Activated naive CD8-positive, alpha-beta T cell treated with anti-CD3 and anti-CD28 coated beads for 36 hours (primary cell): Measurements from ENCODE around the gene ALG14. TPM values are rescaled to one million over a fixed set of nuclear protein-coding genes. Genes with fewer than 3 reads are reported as not detected.
A peak's percentile ranks its signal among the peaks of the same experiment; 100 is the strongest.

Source experiments
- DNase-seq: peaks from one replicate; pipeline ENCODE4 v3.0.0; 2021
- H3K27ac Mint-ChIP-seq: one replicate; pipeline ENCODE4 v1.8.0; 2022; ENCODE audit warnings: mild to moderate bottlenecking, moderate library complexity, mixed read lengths
- H3K27me3 Mint-ChIP-seq: one replicate; pipeline ENCODE4 v1.8.0; 2022; ENCODE audit warnings: mild to moderate bottlenecking, mixed read lengths
- H3K36me3 Mint-ChIP-seq: one replicate; pipeline ENCODE4 v1.8.0; 2021; ENCODE audit warnings: mild to moderate bottlenecking, mixed read lengths
- H3K4me1 Mint-ChIP-seq: one replicate; pipeline ENCODE4 v1.8.0; 2021; ENCODE audit warnings: mixed read lengths
- H3K4me3 Mint-ChIP-seq: one replicate; pipeline ENCODE4 v1.8.0; 2022; ENCODE audit warnings: mild to moderate bottlenecking, moderate library complexity, mixed read lengths
- H3K9me3 Mint-ChIP-seq: one replicate; pipeline ENCODE4 v1.8.0; 2022; ENCODE audit warnings: mixed read lengths
- total RNA-seq, 2 experiments: library from RNA; stranded (reverse); gene quantifications; one replicate each; pipeline ENCODE4 v1.2.3, GENCODE V29; 2021

ALG14 gene
- total RNA-seq, 2 experiments from 2014 or later: 4.1 to 4.8 TPM

DNA sequence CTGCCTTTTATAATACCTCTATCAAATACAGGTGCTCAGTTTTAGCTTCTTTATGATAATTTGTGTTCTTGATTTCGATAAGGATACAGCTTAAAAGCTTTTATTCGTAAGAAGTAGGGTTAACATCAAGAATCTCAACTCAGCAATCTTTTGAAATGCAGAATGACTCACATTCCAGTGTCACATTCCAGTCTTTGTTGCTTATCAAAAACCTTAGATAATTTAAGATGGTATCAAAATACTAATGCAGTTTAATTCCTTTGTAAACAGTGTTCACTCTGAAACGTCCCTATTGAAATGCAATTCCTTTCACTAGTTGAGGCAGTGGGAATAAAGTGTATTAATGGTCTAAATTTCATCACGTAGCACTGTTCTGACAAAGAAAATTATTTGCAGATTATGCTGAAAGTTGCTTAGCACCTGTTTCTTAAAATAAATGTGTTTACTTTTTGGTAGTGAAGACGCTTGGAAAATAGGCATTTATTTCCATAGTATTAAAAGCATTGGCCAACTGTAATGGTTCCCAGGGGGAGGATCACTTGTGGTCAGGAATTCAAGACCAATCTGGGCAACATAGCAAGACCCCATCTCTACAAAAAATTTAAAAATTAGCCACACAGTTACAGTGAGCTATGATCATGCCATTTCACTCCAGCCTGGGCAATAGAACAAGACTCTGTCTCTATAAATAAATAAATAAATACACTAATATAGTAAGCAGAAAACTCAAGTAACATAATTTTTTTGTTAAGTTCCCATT lies 135.7 kb downstream of the ALG14 start:
- H3K4me3 Mint-ChIP-seq: no peak overlapping the region
- no peaks in the 10 kb centered on the region for H3K36me3 Mint-ChIP-seq
- no peak for DNase-seq
- H3K9me3 Mint-ChIP-seq: no peaks in the 10 kb centered on the region
- H3K4me1 Mint-ChIP-seq: no peaks in the 10 kb centered on the region
- no peaks in the 10 kb centered on the region for H3K27me3 Mint-ChIP-seq
- no peak overlapping the region for H3K27ac Mint-ChIP-seq

- no peak for DNase-seq
- Mint-ChIP-seq H3K27me3 (no peaks in the 10 kb centered on the region), H3K27ac (no peak overlapping the region), H3K36me3 (no peaks in the 10 kb centered on the region), H3K9me3 (no peaks in the 10 kb centered on the region), H3K4me1 (no peaks in the 10 kb centered on the region), H3K4me3 (no peak overlapping the region)
Measured at GRCh38 chr1:94935476-94935875, 137.3 kb downstream of the ALG14 start.

- H3K4me1 Mint-ChIP-seq: peaks cover 1% of the 10 kb centered on the region
- no peaks in the 10 kb centered on the region for H3K36me3 Mint-ChIP-seq
- DNase-seq: no peak
- no peaks in the 10 kb centered on the region for H3K9me3 Mint-ChIP-seq
- no peaks in the 10 kb centered on the region for H3K27me3 Mint-ChIP-seq
- no peak overlapping the region for H3K4me3 Mint-ChIP-seq
- no peak overlapping the region for H3K27ac Mint-ChIP-seq
Measured at GRCh38 chr1:94935034-94935433, 137.7 kb downstream of the ALG14 start.

DNA sequence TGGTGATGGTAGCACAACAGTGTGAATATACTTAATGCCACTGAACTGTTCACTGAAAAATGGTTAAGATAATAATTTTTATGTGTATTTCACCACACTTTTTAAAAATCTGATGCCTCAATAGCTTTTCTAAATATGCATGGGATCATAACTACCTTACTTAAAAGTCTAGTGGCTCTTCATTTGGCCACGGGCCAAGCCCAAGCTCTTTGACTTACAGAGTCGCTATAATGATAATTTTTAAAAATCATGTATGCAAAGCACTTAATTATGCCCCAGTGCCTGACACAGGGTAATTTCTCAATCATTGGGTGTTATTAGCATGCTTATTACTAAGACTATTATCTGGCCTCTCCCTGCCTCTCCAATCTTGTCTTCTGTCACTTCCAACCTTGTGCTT lies 138.2 kb downstream of the ALG14 start:
- Mint-ChIP-seq H3K4me3 (no peak overlapping the region), H3K4me1 (peaks cover 2% of the 10 kb centered on the region), H3K27me3 (no peaks in the 10 kb centered on the region), H3K36me3 (no peaks in the 10 kb centered on the region), H3K9me3 (no peaks in the 10 kb centered on the region), H3K27ac (no peak overlapping the region)
- DNase-seq: no peak

GRCh38 chr1:94931254-94931841 lies 141.4 kb downstream of the ALG14 start:
- no peak for DNase-seq
- Mint-ChIP-seq H3K27ac (no peak overlapping the region), H3K4me3 (no peak overlapping the region)

DNA sequence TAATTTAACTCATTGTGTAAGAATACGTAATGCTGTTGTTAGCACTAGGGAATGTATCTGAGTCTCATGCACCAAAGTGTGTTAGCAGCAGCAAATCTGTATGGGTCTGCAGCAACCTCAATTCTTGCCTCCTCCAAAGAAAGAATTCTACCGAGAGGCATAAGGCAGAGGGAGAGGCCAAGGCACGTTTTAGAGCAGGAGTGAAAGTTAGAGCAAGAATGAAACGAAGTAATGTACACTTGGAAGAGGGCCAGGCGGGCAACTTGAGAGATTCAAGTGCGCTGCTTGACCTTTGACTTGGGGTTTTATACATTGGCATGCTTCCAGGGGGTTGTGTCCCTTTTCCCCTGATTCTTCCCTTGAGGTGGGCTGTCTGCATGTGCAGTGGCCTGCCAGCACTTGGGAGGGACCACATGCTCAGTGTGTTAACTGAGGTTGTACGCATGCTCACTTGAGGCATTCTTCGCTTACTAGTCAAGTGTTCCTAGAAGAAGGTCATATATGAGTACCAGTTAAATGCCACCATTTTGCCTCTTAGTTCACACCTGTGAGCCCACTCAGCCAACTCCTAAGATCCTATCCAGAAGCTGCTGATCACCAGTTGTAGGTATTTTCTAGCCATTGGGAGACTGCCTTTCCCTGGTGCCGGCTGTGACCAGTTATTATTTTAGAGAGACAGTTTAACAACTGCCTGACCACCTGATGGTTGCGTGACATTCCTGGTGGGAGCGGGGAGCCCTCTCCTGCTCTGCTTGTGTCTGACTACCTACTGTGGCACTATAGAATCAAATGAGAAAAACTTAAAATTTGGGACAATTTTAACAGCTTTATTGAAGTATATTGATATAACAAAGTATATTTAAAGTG lies 143.2 kb downstream of the ALG14 start:
- Mint-ChIP-seq H3K27ac (no peak overlapping the region), H3K36me3 (no peaks in the 10 kb centered on the region), H3K4me1 (peaks cover 21% of the 10 kb centered on the region), H3K4me3 (no peak overlapping the region), H3K27me3 (peaks cover 14% of the 10 kb centered on the region), H3K9me3 (no peaks in the 10 kb centered on the region)
- DNase-seq: no peak

More at GRCh38 chr1:94931254-94931841, 141.4 kb downstream of the ALG14 start:
- Mint-ChIP-seq H3K27me3 (peaks cover 7% of the 10 kb centered on the region), H3K36me3 (no peaks in the 10 kb centered on the region), H3K9me3 (no peaks in the 10 kb centered on the region), H3K4me1 (peaks cover 10% of the 10 kb centered on the region)

DNA sequence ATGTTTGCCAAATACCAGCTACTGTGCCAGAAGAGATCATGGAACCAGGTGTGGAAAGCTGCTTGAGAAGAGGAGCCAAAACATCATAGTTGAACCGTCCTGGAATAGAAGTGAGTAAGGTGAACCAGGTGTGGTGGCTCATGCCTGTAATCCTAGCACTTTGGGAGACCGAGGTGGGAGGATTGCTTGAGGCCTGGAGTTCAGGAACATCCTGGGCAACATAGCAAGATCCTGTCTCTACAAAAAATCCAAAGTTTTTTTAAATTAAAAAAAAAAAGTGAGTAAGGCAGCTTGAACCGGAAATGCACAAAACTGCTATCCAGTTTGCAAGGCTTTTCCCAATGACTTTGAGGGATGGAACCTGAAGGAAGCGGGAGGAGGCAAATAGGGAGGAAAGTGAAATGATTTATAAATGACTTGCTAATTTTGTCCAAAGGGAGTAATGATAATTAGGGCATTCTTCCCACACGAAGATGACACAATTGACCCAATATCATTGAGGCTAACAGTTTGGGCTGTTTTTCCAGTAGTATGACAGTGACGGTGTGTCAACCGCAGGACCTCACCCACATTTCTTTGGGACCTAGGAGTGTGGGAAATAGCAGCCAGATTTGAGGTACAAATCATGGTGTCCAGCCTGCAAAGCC lies 144.3 kb downstream of the ALG14 start:
- peaks cover 26% of the 10 kb centered on the region for H3K4me1 Mint-ChIP-seq
- no peak overlapping the region for H3K4me3 Mint-ChIP-seq
- no peak for DNase-seq
- H3K36me3 Mint-ChIP-seq: no peaks in the 10 kb centered on the region
- peaks cover 18% of the 10 kb centered on the region for H3K27me3 Mint-ChIP-seq
- H3K27ac Mint-ChIP-seq: no peak overlapping the region
- H3K9me3 Mint-ChIP-seq: no peaks in the 10 kb centered on the region

DNA sequence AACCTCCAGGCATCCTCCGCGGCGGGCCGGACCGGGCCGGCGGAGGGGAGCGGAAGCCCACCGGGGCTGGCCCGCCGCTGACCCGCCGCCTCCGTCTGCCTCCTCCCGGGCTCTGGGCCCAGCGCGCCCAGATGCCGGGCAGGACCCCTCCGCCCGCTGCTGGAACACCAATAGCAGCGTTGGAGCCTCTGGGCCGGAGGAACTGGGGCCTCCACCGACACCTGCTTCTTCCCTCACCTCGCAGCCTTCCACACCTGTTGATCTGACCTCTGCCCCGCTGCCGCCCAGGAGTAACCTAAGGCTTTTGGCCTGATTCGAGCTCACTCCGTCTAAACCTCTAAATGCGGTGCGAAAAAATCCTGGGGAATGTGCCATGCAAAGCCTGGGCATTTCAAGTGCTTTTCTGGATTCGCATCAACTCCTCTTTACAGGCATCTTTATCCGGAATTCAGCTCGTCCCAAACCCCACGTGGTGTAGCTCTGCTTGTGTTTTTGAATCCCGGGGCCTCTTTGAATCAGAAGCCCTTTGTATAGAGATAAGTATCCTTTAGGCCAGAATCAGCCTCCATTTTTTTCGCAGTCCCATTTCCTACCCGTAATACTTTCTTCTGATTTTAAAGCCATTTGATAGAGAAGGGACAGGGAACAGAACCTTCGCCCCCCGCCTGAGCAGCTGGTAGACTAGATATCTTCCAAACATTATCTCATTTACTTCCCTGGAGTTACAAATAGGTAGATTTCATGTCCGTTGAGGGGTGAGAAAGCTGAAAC lies 145.2 kb downstream of the ALG14 start:
- no peak for DNase-seq
- peak overlapping the region; percentile 82 for H3K4me3 Mint-ChIP-seq
- H3K27me3 Mint-ChIP-seq: peaks cover 18% of the 10 kb centered on the region
- no peaks in the 10 kb centered on the region for H3K9me3 Mint-ChIP-seq
- peak overlapping the region; percentile 34 for H3K27ac Mint-ChIP-seq
- H3K4me1 Mint-ChIP-seq: peaks cover 28% of the 10 kb centered on the region
- H3K36me3 Mint-ChIP-seq: no peaks in the 10 kb centered on the region

DNA sequence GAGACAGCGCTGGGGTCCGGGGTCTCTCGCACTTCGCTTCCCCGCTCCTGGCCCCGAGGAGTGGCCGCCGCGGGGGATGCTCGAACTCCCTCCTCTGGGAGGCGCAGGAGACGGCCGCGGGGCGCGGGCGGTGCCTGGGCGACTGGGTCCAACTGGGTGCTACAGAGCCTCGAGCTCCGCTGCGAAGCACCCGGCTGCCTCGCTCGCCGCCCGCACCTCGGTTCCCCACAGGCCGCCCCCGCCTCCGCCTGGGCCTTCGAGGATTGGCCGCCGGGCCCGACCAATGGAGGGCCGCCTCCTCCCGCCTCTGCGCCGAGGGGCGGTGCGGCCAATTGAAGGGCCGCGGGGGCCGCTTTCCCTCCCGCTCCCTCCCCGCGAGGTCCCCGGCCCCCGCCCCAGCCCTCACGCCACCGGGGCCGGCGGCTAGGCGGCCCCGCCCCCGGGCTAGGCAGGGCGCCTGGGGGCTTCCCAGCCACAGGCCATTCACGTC lies 145.8 kb downstream of the ALG14 start, which contains the start of gene CNN3:
Gene CNN3, minus strand, starts transcription at position 196 of the 490 bp plus-strand sequence. CDS start 216 bp downstream, outside the sequence.
- Mint-ChIP-seq H3K9me3 (no peaks in the 10 kb centered on the region), H3K27ac (peak within 1 kb of the TSS; percentile 34)

DNA sequence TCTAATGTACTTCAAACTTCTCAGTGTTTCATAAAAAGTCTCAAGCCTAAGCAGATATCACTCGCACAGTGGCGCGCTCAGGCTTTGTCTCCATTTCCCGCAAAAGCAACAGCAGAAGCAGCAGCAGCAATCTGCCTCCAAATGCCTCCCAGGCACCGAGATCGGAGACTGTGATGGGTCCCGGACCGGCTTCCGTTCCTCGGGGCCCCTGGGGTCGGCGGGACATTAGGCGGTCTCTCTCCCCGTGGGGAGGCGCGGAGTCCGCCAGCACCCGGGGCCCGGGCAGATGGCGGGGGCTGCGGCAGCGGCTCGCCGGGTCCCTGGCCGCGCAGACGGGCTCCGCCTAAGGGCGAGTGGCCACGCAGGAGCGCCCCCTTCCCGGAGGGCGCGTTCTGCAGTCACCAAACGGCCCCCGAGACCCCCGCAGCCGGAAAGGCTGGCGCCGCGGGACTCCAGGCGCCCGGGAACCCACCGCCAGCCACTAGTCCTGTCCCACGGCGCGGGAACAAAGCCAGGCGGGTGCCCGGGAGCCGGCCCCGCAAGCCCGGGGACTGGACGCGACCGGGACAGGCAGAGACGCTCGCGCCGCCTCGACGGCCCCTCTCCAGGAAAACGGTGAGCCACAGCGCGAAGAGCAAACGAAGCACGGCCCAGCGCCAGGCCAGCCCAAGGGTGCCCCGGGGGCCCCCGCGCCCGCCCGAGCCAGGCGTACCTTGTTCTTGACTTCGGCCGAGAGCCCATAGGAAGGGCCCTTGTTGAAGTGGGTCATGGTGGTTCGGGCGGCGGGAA lies 146.4 kb downstream of the ALG14 start:
- H3K27me3 Mint-ChIP-seq: peaks cover 21% of the 10 kb centered on the region
- H3K9me3 Mint-ChIP-seq: no peaks in the 10 kb centered on the region
- H3K27ac Mint-ChIP-seq: peak overlapping the region; percentile 10
- no peaks in the 10 kb centered on the region for H3K36me3 Mint-ChIP-seq
- peaks cover 28% of the 10 kb centered on the region for H3K4me1 Mint-ChIP-seq
- peak; percentile 53 for DNase-seq
- H3K4me3 Mint-ChIP-seq: peak overlapping the region; percentile 87

More for the DNA sequence above, 145.8 kb downstream of the ALG14 start, which contains the start of gene CNN3:
- peaks cover 28% of the 10 kb centered on the region for H3K4me1 Mint-ChIP-seq
- peak within 1 kb of the TSS; percentile 87 for H3K4me3 Mint-ChIP-seq
- peak; percentile 88 for DNase-seq
- H3K36me3 Mint-ChIP-seq: no peaks in the 10 kb centered on the region
- peaks cover 18% of the 10 kb centered on the region for H3K27me3 Mint-ChIP-seq

GRCh38 chr1:94925561-94926125 lies 147.1 kb downstream of the ALG14 start:
- Mint-ChIP-seq H3K4me1 (peaks cover 28% of the 10 kb centered on the region), H3K4me3 (peak overlapping the region; percentile 87), H3K36me3 (no peaks in the 10 kb centered on the region), H3K27ac (peak overlapping the region; percentile 10), H3K9me3 (no peaks in the 10 kb centered on the region), H3K27me3 (peaks cover 21% of the 10 kb centered on the region)
- DNase-seq: peak; percentile 2

DNA sequence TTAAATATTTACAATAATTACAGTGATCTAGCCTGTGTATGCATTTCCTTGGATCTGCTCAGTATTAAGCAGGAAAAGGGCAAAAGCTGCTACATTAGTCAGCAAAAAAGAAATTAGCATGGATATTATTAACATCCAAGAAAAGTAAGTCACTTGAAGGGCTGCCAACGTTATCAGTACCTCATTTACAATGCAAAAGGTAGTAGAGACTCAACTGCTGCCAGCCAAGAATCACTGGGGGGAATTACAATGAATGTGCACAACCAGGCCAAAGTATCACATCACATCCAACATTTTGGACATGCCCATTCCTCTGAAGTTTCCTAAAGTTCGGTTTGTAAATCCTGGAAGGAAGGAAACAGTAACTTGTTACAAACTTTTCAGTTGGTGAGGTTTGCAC lies 147.7 kb downstream of the ALG14 start:
- Mint-ChIP-seq H3K27me3 (peaks cover 21% of the 10 kb centered on the region), H3K9me3 (no peaks in the 10 kb centered on the region), H3K4me1 (peaks cover 26% of the 10 kb centered on the region), H3K36me3 (no peaks in the 10 kb centered on the region), H3K27ac (no peak overlapping the region), H3K4me3 (peak overlapping the region; percentile 87)
- DNase-seq: no peak
